Coronary artery (tissue), 2 donors: Measurements from ENCODE around the gene POPDC2.

Source experiments
- DNase-seq: peaks from one replicate; pipeline ENCODE4 v3.0.0-alpha.2; 2017; ENCODE audit warnings: low spot score
- H3K27ac ChIP-seq, 2 donors: fragments of 200-600 bp; sonication (generic); one replicate each; pipeline ENCODE4 v1.5.1; 2016 to 2019
- H3K4me3 ChIP-seq: fragments of 200-600 bp; sonication (generic); 2 replicates; pipeline ENCODE4 v1.5.1; 2016; ENCODE audit warnings: mild to moderate bottlenecking, moderate library complexity
- TF ChIP-seq, protein P1 (sequence below): fragments of 200-600 bp; sonication (generic); IDR thresholded peaks from one replicate; pipeline ENCODE4 v1.5.1; 2019; ENCODE audit warnings: antibody characterized with exemption

POPDC2 gene

DNA sequence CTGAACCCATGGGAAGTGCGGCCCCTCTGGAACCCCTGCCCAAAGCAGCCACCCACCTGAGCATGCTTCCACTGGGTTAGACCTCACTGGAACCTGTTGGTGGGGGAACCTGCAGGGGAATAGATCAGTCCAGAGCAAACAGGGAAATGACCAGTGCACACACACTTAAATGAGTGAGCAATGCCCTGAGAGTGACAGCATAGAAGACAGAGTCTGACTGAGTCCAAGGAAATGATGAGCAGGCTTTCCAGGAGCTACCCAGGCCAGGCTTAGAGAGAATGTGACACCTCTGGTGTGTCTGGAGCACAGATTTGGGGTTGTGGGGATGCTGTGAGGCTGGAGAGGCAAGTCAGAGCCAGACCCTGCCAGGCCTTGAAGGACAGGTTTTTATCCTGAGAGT, 34.2 kb downstream of the POPDC2 start:
- TF ChIP-seq, protein P1, sequence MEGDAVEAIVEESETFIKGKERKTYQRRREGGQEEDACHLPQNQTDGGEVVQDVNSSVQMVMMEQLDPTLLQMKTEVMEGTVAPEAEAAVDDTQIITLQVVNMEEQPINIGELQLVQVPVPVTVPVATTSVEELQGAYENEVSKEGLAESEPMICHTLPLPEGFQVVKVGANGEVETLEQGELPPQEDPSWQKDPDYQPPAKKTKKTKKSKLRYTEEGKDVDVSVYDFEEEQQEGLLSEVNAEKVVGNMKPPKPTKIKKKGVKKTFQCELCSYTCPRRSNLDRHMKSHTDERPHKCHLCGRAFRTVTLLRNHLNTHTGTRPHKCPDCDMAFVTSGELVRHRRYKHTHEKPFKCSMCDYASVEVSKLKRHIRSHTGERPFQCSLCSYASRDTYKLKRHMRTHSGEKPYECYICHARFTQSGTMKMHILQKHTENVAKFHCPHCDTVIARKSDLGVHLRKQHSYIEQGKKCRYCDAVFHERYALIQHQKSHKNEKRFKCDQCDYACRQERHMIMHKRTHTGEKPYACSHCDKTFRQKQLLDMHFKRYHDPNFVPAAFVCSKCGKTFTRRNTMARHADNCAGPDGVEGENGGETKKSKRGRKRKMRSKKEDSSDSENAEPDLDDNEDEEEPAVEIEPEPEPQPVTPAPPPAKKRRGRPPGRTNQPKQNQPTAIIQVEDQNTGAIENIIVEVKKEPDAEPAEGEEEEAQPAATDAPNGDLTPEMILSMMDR: no peak
- no peak for DNase-seq
- H3K27ac ChIP-seq: peak overlapping the region in 1 of 2 donors; percentile 83
- H3K4me3 ChIP-seq: no peak overlapping the region

DNA sequence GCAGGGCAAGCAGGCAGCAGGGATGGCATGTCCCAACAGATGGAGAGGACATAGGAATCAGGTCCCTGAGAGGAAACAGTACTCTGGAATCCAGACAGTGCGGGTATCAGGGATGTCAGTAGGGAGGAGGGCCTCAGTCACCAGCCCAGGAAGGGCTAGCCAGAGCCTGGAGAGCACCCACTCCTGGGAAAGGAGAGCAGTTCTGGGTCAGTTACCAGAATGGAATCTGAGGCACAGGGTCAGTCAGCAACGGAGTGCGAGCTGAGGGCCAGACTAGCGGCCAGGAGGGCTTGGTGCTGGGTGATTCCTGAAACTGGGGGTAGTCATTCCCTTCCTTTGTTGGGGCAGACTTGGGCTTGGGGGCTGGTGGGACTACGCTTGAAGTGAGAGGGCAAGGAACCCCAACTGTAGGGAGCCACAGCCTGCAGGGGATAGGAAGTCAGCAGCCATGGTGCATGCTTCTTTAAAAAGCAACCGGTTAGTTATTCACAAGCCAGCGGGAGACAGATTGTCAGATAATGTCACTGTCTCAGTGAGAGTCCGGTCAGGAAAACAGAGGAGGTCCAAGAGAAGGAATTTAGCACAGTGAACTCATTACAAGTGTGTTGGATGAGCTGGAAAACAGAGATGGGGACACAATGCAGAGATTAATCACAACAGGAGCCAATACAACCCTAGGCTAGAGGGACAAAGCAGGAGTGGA, 34.8 kb downstream of the POPDC2 start:
- TF ChIP-seq, protein P1: no peak

DNA sequence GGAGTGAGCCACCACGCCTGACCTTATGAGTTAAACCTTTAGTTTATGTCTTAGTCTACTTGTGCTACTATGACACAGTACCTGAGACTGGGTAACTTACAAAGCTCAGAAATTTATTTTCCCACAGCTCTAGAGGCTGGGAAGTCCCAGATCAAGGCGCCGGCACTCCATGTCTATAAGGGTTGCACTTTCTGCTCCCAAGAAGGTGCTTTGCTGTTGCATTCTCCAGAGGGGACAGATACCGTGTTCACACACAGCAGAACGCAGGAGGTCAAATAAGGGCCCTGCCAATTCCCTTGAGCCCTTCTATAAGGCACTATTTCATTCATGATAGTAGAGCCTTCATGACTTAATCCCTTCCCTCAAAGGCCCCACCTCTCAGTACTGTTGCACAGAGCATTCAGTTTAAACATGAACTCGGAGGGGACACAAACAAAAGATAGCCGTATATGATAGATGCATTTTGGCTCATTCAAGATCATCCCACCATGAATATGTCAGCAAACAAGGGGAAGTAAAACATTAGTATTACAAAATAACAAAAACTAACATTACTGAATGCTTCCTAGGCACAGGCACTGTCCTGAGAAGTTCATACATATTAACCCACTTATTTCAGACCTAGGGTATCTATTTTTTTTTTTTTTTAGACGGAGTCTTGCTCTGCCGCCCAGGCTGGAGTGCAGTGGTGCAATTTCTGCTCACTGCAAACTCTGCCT, 36.2 kb downstream of the POPDC2 start:
- no peak overlapping the region for H3K4me3 ChIP-seq
- TF ChIP-seq, protein P1: no peak
- no peak overlapping the region for H3K27ac ChIP-seq
- DNase-seq: no peak

More for the DNA sequence above, 34.8 kb downstream of the POPDC2 start:
- DNase-seq: no peak
- no peak overlapping the region for H3K27ac ChIP-seq
- H3K4me3 ChIP-seq: no peak overlapping the region

DNA sequence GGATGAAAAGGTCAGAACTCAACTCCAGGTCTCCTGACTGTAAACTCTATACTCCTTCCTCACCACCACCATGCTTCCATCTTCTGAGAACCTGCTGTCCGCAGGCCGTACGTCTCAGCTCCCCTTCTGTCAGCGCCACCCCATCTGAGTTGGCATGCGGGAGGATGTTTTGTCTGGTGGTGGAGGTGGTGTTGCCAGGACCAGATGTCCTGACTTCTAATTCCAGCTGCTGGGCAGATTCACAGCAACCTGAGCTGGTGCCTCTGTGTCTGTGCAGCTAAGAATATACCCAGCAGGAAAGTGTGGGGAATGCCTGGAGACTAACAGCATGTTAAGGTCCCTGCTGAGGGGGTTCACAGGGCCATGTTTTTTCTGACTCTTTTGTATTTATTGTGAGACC, 39.5 kb downstream of the POPDC2 start:
- DNase-seq: no peak

DNA sequence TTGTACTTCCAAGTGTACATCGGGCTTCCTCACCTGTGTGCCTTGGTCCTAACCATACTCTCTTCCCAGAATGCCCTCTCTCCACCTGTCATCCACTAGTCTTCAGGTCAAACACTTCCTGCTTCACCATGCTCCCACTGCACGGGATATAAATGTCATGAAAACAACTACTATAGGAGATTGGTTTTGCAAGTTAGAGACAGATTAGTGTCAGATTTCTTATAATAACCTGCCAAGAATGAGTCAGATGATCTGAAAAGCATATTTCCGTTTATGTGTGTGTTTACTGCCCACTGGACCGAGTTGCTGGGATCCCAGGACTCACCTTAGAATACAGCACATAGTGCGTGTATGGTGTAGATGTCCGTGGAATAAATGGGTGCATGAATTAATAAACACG, 41.3 kb downstream of the POPDC2 start:
- TF ChIP-seq, protein P1: no peak
- DNase-seq: no peak
- Histone ChIP-seq H3K4me3 (no peak overlapping the region), H3K27ac (no peak overlapping the region)

More for the DNA sequence above, 39.5 kb downstream of the POPDC2 start:
- TF ChIP-seq, protein P1: no peak
- no peak overlapping the region for H3K4me3 ChIP-seq
- H3K27ac ChIP-seq: no peak overlapping the region

DNA sequence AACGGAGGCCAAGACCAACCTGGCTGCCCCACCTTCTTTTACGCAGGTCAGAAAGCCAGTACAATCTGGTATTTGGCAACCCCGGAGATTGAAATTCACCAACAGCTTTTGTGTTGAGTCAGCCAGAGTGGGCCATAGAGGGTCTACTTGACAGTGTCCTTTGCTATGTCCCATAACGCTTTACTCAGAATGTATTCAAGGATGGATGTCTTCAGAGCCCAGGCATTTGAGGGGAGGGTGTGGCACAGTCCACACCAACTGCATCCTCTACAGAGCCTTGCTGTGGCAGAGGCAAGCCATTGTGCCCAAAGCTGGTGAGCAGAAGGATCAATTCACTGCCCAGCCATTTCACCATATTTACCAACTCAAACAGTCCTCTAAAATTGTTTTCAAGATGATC, 44.3 kb downstream of the POPDC2 start:
- no peak overlapping the region for H3K27ac ChIP-seq
- TF ChIP-seq, protein P1: no peak
- DNase-seq: no peak
- no peak overlapping the region for H3K4me3 ChIP-seq

DNA sequence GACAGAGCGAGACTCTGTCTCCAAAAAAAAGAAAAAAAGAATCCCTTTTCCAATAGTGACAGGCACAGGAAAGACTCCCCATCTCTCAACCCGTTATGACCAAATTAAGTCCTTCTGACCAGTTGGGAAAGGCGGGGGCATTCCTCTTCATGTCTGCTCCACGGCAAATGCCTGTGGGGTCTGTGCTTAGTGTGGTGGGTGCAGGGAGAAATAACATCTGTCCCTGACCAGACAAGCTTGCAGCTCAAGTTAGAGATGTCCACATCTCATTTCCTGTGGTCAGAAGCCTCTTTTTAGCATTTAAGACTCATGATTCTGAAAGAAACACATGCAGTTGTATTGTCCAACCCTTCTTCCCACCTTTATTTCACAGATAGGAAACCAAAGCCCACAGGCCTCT, 46.5 kb downstream of the POPDC2 start:
- DNase-seq: no peak
- TF ChIP-seq, protein P1: no peak

More for the DNA sequence above, 46.5 kb downstream of the POPDC2 start:
- H3K27ac ChIP-seq: no peak overlapping the region
- H3K4me3 ChIP-seq: no peak overlapping the region
